Lung microvascular endothelial cell (primary cell): ENCODE results near the gene C1QL3. TPM values are rescaled to one million over a fixed set of nuclear protein-coding genes. Genes with fewer than 3 reads are reported as not detected.

ENCODE experiments used
- DNase-seq, 2 donors: peaks; one replicate each; pipeline versions ENCODE4 v3.0.0 to v3.0.0-alpha.2; 2010; ENCODE audit warnings: low read depth in 2 of 2
- total RNA-seq: library from RNA; depleted of rRNA; stranded (reverse); fragments of >200 nt; gene quantifications from 2 replicates; pipeline ENCODE4 v1.2.1, GENCODE V29; 2014

The C1QL3 gene
- total RNA-seq, 1 donor from 2014 or later, result not detected

DNA sequence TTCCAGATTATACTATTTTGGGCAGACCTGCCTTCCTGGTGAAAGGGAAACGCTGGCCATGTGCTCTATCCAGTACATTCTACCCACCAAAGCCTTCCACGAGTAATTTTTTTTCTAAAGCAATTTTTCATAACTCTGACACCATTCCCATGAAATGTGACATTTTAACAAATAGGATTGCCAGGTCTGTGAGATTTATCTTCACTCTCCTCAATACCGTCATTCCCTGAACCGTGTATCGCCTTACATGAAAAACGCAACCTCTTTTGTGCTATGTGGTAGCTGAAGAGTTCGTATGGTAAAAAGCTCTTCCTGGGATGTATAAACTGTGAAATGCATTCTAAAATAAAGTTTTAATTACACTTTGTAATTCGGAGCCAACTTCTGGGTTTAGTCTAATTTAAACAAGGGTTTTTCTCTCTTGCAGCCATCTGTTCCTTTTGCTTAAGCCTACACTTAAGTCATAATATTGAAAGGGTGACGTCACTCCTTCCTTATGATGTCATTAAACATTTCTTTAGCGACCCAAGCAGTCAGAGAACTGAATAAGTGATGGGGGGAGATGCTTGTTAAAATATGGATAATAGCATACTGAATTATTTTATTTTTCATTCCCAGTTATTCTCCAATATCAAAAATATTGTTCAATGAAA is 27.7 kb downstream of the C1QL3 start:
- no peak for DNase-seq

DNA sequence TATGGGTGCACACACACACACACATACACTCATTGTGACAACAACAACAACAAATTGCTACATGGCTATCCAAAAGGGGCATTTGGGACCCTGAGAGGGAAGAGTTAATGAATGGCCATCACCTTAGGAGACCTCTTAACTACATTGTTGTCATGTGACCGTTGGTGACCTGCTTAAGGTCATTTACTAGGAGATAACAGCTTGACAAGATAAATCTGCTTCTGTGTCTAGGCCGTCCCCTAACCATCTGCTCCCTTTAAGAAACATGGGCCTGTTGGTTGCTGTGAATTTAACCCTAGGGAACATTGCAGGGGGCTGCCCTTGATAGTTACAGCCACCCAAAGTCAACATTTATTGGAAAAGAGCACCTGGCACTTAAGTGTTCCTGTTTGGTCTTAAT is 29.7 kb downstream of the C1QL3 start:
- DNase-seq, result no peak

DNA sequence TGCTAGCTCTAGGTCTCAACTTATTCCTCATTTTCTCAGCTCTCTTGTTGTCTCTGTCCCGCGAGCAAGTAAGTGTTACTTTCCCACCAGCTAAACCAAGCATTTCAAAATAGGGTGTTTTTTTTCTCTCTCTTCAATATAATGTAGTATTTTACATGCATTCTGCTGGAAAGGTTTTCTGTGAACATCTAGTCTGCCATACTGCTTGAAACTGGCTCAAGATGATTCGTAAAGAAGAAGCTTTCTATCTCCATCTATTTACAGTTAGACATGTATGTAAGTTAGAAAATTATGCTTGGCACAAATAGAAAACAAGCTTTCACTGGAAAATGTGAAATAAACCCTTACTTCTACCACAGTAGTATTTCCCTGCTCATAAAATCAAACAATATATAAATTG is 31.2 kb downstream of the C1QL3 start:
- no peak for DNase-seq

DNA sequence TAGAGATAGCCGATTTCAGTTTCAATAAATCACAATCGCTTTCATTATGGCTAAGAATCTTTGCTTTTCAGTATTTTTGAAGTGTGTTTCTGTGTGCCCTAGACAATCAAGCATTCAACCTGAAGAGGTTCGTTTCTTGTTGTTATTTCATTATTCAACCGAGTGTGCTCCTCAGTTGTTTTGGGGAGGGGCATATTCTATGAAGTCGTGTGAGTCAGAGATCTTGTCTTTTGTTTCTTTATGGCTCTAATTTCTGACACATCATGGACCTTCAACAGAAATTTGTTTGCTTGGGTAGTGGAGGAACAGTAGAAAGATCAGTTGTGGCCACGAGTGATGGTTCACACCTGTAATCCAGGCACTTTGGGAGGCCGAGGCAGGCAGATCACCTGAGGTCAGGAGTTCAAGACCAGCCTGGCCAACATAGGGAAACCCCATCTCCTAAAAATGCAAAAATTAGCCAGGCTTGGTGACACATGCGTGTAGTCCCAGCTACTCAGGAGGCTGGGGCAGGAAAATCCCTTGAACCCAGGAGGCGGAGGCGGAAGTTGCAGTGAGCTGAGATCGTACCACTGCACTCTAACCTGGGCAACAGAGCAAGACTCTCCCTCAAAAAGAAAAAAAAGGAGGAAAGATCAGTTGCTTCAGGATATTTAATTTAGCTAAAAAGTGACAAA is 38.3 kb downstream of the C1QL3 start:
- no peak for DNase-seq

DNA sequence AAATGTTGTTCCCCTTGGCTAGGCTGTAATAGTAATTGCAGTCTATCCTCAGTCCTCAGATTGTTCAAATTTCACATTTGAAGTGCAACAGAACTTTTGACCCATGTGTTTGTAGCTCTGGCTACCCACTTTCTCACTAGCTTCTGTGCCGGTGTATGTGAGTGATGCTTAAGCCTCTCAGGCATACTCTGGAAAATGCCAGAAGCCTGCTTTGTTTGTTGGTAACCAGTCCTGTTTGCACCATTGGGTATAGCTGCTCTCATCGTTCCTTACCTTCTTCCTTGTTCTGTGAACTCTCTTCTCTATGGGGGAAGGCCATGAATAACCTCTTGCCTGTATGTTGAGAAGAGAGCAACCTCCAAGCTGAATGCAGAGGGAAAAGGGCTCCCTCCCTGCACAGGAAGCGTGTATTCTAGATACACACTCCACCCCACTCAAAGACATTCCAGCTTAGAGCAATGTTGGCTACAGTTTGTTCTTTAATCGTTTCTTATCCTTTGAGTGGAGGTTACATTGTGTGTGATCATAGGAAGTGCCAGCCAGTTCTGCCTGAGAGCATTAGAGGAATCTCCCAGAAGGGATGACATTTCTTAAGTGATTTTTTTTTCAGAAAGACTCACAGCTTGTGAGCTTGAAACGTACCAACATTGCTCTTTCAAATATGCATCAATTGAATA is 40.5 kb downstream of the C1QL3 start:
- peak in 1 of 2 donors; percentile 2 for DNase-seq

DNA sequence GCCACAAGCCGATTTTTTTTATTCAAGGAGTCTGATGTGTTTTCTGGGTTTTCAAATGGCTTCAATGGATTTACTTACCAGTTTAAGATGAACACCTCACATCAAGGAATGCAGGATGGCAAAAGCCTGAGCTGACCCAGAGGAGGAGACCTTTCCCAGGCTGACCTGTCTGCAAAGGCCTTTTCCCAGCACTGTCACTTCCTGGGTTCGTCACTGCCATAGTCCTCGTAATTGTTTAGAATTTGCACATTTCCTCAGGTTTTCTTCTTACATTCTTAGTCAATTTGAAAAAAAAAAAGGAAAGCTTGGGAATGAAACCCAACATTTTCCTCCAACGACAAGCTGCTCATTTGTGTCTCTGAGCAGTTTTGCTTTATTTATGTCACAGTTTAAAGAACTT is 42.9 kb downstream of the C1QL3 start:
- peak in 1 of 2 donors; percentile 83 for DNase-seq

DNA sequence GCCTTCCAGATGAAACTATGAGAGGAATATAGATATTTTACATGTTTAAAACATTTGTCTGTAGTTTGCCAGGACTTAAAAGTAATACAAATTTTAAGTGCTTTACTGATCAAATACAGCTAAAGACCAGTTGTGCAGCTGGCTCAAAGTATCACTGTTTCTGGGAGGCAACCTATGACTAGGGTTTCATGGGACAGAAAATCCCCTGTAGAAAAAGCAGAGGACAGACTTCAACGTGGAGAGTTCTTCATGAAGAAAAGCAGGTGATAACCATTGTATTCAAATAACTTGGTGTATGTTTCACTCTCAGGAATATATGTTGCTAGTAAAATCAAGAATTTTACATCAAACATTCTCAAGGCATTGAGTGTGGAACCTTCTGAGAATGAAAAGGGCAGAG is 43.9 kb downstream of the C1QL3 start:
- DNase-seq, result no peak

DNA sequence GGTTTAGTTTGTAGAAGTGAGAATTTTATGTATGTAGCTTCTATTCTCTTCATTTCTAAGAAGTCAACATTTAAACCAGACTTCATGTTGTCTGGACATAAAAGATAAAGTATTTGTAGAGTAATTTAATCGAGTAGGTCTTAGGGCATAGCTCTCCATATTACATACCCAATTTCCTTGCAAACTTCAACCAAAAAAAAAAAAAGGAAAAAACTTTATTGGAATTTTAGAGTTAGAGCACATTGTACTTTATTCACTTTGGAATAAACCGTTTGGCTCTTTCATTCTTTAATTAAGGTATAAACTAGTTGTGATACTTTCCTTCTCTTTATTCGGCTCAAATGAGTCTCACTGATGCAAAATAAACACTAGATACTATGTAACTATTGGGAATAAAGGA is 48.9 kb downstream of the C1QL3 start:
- DNase-seq, result no peak

DNA sequence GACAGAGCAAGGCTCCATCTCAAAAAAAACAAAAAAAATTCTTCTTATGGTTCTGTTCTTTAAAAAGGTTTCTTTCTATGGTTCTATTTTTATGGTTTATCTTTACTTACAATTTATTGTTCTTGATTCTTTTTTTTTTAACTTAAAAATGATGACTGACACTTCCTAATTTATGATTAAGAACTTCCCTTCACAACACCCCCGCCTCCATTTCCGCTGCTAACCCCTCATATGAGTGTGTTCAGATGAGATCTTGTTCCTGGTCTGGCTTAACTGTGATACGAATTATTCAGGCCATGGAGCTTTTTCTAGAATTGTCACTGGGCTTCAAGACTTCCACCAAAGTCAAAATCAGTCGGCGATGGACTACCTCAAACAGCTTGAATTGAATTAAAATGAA is 50.9 kb downstream of the C1QL3 start:
- peak; percentile 31 to 81 for DNase-seq

- DNase-seq, result no peak
Observed at GRCh38 chr10:16466001-16466400, 55.7 kb downstream of the C1QL3 start.

Other genes with a start within 250 kb of the C1QL3 start
- gene PTER, start 84.9 kb downstream of the C1QL3 start, total RNA-seq, result 3.2 and 6.8 TPM in 2 replicates